DMS 273 (cell line): Measurements from ENCODE around the gene CAPN11.

Source experiments
- DNase-seq: peaks from one replicate; lab custom pipeline; 2025; ENCODE audit not compliant: unreplicated experiment; lab: John Stamatoyannopoulos, UW

CAPN11 gene

GRCh38 chr6:44202972-44203750 lies 44.5 kb downstream of the CAPN11 start:
- no peak for DNase-seq

- DNase-seq, result no peak
These were observed 45.3 kb downstream of the CAPN11 start for GRCh38 chr6:44203955-44204354.

DNA sequence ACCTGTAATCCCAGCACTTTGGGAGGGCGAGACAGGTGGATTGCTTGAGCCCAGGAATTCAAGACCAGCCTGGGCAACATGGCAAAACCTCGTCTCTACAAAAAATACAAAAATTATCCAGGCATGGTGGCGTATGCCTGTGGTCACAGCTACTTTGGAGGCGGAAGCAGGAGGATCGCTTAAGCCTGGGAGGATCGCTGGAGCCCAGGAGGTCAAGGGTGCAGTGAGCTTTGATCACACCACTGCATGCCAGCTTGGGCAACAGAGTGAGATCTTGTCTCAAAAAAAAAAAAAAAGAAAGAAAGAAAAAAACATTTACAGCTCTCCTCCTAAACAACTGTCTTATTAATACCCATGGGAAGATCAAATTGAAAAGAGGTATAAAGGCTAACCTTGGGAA lies 49.3 kb downstream of the CAPN11 start:
- DNase-seq, result no peak

DNA sequence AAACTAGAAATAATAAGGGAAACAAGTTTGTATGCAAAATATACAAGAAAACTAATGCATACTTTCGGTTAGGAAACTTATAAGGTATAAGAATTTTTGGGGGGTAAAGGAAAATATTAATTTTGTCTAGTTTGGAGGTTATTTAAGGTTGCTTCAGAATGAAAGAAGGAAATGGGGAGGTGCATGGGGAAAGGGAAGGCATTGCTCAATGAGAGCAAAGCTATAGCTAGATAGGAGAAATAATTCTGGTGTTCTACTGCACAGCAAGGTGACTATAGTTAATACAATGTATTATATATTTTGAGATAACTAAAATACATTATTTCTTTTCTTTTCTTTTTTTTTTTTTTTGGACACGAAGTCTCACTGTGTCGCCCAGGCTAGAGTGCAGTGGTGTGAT lies 52.7 kb downstream of the CAPN11 start:
- DNase-seq, result no peak

- DNase-seq, result no peak
These were observed 55.7 kb downstream of the CAPN11 start for GRCh38 chr6:44214307-44214706.

DNA sequence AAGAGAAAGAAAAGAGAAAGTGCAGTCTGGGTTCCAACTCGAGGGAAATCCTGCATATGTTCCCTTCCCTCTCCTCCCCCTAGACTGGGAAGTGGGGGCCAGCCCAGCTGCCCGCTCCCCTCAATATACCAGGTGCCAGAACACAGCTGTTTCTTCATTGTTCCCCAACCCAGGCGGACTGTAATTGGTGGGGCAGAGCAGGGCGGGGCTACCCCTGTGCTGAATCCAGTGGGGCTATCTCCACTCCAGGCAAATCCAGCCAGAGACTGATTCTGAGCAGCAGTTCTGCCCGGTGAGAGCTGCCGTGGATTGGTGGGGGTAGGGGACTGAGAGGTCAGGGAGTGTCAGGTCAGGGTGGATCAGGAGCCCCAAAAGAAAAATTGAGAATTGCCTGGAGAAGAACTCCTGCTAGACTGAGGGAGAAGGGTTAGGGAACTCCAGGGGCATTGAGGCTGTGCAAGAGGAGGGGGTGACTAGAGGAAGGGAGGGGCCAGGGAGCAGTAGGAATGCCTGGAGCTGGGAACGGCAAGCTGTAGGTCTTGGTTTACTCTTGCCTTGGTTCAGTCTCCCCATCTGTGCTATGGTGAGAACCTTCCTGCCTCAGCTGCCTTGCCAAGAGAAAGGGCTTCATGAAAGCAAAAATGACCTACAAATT lies 58.2 kb downstream of the CAPN11 start, which contains the start of gene MYMX:
Gene MYMX (plus strand): TSS at position 250 of the 655 bp plus-strand sequence. CDS start 546 bp downstream, outside the sequence.
- peak; percentile 85 for DNase-seq

DNA sequence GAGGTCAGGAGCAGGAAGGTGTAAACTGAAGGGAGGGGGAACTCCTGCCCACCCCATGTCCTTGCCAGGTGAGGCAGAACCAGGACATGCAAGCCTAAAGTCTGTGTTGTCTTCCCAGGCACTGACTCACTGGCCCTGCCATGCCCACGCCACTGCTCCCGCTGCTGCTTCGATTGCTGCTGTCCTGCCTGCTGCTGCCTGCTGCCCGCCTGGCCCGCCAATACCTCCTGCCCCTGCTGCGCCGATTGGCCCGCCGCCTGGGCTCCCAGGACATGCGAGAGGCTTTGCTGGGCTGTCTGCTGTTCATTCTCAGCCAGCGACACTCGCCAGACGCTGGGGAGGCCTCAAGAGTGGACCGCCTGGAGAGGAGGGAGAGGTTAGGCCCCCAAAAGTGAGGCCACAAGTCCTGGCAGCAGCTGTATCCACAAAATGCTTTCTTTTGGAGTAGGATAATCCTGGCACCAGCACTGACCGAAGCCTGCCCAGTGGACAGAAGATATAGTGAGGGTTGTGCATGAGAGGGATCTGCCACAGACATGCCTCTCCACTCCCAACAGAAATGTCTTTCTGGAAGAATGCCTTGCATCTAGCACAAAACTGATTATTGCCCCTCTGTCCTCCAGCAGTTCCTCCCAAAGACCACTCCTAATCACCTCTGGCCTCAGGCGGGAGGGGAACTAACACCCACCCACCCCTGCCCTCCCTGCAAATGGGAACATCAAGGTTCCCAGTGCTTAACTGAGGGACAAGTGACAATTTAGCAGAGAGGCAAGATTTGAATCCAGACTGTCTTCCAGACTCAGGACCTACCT lies 58.9 kb downstream of the CAPN11 start:
- peak; percentile 91 for DNase-seq

DNA sequence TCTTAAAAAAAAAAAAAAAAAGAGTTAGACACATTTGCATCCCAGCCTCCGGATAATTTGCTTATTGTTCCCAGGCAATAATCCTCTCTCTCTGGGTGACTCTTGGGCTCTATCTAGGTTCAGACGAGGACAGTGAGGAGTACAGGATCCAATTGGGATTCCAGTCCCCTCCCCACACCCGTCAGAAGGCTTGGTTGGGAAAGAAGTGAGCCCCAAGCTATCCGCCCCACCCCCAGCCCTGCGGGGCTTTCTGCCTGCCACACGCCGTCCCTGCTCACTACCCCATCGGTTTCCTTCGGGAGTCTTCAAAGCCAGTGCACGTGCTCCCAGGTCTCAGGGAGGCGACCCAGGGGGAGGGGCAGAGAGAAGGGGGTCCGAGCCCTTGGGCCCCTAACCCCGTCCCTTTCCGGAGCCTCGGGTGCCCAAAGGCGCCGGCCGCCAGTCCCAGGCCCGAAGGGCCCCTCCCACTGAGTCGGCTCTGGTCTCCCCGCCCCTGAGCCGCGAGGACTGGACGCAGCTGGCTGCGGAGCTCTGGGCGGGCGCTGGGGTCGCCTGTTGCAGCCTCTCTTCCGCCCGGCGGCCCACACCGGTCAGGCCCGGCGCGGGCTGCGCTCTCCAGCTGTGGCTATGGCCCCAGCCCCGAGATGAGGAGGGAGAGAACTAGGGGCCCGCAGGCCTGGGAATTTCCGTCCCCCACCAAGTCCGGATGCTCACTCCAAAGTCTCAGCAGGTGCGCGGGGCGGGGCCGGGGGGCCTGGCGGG lies 60.6 kb downstream of the CAPN11 start:
- DNase-seq, result peak; percentile 65

- no peak for DNase-seq
These were observed 61.5 kb downstream of the CAPN11 start for GRCh38 chr6:44219815-44220784.

DNA sequence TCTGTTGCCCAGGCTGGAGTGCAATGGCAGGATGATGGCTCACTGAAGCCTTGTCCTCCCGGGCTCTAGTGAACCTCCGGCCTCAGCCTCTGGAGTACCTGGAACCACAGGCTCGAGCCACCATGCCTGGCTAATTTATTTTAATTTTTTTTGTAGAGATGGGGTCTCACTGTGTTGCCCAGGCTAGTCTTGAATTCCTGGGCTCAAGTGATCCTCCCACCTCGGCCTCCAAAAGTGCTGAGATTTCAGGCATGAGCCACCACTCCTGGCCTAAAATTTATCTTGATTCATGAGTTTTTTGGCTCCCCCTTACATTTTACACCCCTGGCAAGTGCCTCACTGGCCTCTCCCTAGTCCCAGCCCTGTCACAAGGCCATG lies 62.3 kb downstream of the CAPN11 start:
- no peak for DNase-seq

DNA sequence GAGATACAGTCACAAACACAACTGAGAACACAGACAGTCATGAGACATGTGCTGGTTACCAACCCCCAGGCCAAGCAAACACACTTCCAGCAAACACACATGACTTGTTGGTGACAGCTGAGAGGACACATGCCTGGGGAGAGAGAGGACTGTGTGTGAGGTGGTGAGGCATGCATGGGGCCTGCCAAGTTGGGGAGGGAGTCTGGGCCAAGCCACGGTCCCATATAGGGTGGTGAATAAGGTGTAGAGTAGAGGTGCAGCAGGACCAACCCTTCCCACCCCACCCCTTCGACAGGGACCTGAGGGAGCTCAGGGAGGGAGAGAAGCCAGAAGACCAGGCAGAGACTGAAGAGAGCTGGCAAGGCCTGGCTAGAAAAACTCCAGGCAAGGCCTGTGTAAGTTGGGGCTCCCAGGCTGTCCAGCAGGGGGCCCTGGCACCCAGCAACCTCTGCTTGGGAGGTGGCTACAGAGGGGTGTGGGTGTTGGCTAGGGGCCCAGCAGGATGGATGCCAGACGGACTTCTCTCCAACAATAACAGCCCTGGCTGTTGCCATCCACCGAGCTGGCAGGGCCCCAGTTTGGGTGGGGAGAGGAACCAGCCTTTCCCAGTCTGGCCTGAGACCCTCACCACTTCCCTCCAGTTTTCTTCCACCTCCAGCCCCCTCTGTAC lies 62.8 kb downstream of the CAPN11 start:
- DNase-seq, result peak; percentile 99

DNA sequence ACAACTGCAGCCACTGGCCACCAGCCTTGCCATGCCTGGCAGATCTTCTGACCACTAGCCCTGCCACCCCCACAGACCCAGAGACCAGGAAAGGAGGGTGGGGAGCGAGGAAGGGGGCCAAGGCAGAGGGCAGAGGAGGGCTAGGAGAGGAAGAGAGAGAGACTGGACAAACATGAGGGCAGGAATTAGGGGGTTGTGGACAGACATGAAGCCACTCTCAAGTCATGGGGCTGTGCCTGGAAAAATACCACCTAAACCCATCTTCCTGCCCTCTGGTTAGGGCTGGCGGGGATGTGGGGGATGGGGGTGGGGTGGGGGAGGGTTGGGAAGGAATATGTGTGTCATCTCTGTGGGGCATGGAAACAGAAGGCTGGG lies 63.3 kb downstream of the CAPN11 start:
- no peak for DNase-seq

DNA sequence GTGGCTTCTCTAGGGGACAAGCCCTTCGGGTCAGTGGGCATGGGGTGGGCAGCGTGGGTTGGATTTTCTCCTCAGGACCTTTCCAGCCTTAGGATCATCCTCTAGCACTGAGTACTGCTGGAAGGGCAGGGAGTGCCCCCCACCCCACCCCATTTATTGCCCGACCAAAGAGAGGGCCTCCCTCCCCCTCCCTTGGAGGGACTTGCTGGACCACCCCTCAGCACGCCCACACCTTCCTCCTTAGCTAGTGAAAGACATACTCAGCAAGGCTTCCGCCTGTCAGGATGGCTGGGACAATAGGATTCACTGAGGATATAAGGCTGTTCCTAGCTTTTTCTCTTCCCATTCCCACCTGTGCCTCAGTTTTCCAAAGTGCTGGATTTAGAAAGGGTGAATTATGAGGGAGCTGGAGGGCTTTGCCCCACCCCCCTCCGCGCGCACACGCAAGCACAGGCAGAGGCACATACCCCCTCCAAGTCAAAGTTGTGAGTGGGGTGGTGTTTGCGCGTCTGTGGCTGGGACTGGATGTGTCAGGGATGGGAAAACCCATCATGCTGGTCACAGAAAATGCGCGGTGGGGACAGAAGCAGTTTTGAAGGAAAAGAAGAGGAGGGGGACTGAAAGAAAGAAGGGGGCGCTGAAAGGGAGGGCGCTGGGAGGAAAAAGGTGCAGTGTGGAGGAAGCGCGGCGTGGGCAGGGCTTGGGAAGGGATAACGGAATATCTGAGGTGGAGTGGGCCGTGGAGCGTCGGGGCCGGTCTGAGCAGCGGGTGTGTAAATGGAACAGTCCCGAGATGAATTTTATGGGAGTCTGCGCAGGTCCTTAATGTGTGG lies 64.1 kb downstream of the CAPN11 start:
- no peak for DNase-seq

DNA sequence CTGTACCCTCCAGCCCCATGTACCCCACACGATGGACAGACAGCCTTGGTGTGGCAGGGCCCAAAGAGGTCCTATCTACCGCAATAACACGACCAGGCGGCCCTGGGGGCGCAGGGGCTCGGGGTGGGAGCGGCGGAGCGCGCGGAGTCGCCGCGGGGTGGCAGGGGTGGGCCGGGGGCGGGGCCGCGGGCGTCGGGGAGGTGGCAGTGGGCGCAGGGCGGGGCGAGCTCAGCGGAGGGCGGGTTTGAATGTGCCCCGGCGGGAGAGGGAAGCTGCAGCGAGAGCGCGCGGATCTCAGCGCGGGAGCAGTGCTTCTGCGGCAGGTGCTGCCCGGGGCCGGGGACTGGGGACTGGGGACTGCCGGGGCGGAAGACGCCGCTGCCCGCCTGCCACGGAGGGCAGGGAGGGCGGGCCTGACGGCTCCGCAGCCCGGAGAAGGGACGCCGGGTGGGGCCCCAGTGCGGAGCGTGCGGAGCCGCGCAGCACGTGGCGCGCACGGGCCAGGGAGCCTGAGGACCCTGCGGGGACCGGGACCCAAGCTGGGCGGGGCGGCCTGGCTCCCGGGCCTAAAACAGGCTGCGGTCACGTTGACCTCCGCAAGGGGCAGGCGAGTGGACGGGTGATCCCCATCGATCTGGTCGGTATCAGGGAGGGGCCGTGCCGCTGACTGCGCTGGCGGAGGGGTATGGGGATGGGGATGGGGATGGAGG lies 64.9 kb downstream of the CAPN11 start, which contains the start of gene SLC29A1:
Gene SLC29A1 (plus strand): TSS at position 277 of the 710 bp plus-strand sequence. CDS start 3,719 bp downstream, outside the sequence.
- DNase-seq, result peak; percentile 92

DNA sequence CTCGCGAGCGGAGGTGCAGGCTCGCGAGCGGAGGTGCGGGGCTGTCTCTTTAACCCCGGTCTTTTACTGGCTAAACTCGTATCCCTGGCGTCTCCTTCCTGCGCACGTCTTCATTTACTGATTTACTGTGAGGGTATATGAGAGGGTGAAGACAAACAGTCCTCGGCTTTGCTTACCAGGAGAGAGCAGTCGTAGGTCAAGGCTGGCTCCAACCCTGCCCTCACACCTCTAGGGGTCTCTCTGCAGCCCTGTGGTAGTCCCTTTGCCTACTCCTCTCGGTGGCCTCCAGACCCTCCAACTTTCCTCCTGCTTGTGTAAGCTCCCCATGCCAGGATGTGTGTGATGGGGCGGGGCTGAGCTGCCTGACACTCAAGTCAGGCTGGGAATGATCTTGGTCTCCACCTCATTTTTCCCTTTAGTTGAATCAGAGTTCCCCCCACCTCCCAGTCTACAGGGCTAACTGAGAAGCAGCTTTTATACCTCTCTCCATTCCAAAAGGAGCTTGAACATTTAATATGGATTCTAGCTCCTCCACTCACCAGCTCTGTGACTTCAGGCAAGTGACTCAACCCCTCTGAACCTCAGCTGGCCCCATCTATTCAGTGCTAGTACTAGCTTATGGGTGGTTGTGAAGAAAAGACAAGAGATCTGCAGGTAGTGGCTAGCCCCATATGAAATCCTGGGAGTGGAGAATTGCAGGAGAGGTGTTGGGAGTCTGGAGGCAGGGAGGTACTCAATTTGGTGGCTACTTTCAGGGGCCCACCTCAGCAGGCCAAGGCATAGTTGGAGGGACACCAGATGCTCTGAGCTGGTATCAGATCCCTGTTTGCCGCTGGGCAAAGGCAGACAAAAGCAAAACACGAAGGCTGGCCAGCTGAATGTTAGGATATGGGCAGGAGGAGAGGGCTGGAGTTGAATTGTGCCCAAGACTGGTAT lies 65.7 kb downstream of the CAPN11 start:
- peak; percentile 66 for DNase-seq

DNA sequence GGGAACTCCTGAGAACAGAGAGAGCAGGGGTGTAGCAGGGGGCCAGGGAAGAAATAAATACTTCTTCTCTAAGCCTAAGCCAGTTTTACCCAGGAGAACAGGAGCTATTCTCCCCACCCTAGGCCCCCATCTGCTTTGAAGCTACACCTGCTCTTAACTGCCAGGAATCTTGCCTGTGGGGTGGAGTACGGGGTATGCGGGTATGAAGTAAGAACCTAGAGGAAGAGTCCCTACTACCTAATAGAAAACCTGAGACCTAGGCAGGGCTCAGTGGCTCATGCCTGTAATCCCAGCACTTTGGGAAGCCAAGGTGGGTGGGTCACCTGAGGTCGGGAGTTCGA lies 66.3 kb downstream of the CAPN11 start:
- DNase-seq, result no peak
